ENCODE measurements around the gene BRAT1. TPM values are rescaled to one million over a fixed set of nuclear protein-coding genes. Genes with fewer than 3 reads are reported as not detected.

The BRAT1 gene
- total RNA-seq, 4 donors from 2014 or later, result 40.5 to 88.4 (median 60.6) TPM

DNA sequence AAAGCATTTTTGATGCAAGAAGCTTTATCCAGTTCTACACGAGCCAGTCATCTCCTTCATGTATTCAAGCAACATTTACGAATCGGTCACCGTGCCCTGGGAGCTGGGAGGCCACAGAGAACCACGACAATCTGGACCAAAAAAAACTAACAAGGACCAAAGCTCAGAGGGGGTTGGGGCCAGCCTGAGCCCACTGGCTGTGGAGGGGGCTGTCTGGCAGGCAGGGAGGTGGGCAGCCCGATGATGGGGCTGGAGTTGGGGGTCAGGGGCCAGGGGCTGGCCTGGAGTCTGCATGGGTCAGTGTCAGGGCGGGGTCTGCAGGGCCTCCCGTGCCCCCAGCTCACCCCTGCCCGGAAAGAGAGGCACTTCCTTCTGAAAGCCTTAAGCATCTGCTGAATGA, 66.6 kb downstream of the BRAT1 start:
- TF ChIP-seq POLR2A (IDR thresholded peaks at IDR 0.05), result no peak
- no peak for TF ChIP-seq CTCF (IDR thresholded peaks at IDR 0.05)

GRCh38 chr7:2488272-2488645, 67.1 kb downstream of the BRAT1 start:
- WGBS, 2 donors, result 48 to 54% methylated on average over 8 of the region's 8 CpGs
- intact Hi-C loops (cut with DNase I; ENCODE audit: low total_unique reads), result no loop called here

More for the DNA sequence above, 66.6 kb downstream of the BRAT1 start:
- no peak for DNase-seq (ENCODE audit: low spot score in 2 of 2)
- intact Hi-C loops (cut with DNase I; ENCODE audit: low total_unique reads), result no loop called here
- no peak overlapping the region for H3K4me3 ChIP-seq (ENCODE audit: low read depth, poor library complexity, severe bottlenecking)
- WGBS, 2 donors, result 43 to 53% methylated on average over 9 of the region's 9 CpGs

More at GRCh38 chr7:2488272-2488645, 67.1 kb downstream of the BRAT1 start:
- H3K4me3 ChIP-seq (ENCODE audit: low read depth, poor library complexity, severe bottlenecking), result no peak overlapping the region
- peak; percentile 53 to 94 for DNase-seq (ENCODE audit: low spot score in 2 of 2)
- TF ChIP-seq POLR2A (IDR thresholded peaks at IDR 0.05) (no peak), CTCF (IDR thresholded peaks at IDR 0.05) (no peak)

Small RNAs within 50 kb of the gene (microRNA-seq; reads per million reads assigned to microRNA genes)
- 0 to 0.57 reads per million in 2 donors for gene MIR4648 (ENCODE audit: borderline number of aligned reads in 1 of 2, borderline replicate concordance in 2 of 2)

Other genes with a start within 250 kb of the BRAT1 start
- 10 to 100 TPM; 13.3 to 35.7 (median 22.1) TPM for gene SNX8, start 241.1 kb downstream of the BRAT1 start, total RNA-seq
- 100 to 1,000 TPM; 121 to 165 (median 150) TPM for gene EIF3B, start 200.7 kb downstream of the BRAT1 start, total RNA-seq
- 10 to 100 TPM; 23.7 to 34.3 (median 26.8) TPM for gene CHST12, start 151.9 kb downstream of the BRAT1 start, total RNA-seq
- gene GRIFIN, start 79.1 kb downstream of the BRAT1 start, total RNA-seq, result not detected
- 100 to 1,000 TPM; 104 to 169 (median 139) TPM for gene LFNG, start 35.8 kb downstream of the BRAT1 start, total RNA-seq
- gene IQCE, start 3.5 kb upstream of the BRAT1 start, total RNA-seq, result 10 to 100 TPM; 10.5 to 18.6 (median 12.8) TPM
- gene TTYH3, start 76.5 kb upstream of the BRAT1 start, total RNA-seq, result 10 to 100 TPM in 3 of 4 donors, 1 to 10 TPM in 1; 7.9 to 18.0 (median 13.9) TPM
- gene AMZ1, start 132.7 kb upstream of the BRAT1 start, total RNA-seq, result under 1 TPM in 2 of 4 donors, not detected in 2; 0.19 to 0.27 TPM

Measured in lower leg skin (tissue), 4 donors.